ENCODE data around the gene FAM193A. TPM values are rescaled to one million over a fixed set of nuclear protein-coding genes. Genes with fewer than 3 reads are reported as not detected.

FAM193A gene
- total RNA-seq, 6 experiments from 2014 or later, result 20.4 to 22.3 (median 20.8) TPM

DNA sequence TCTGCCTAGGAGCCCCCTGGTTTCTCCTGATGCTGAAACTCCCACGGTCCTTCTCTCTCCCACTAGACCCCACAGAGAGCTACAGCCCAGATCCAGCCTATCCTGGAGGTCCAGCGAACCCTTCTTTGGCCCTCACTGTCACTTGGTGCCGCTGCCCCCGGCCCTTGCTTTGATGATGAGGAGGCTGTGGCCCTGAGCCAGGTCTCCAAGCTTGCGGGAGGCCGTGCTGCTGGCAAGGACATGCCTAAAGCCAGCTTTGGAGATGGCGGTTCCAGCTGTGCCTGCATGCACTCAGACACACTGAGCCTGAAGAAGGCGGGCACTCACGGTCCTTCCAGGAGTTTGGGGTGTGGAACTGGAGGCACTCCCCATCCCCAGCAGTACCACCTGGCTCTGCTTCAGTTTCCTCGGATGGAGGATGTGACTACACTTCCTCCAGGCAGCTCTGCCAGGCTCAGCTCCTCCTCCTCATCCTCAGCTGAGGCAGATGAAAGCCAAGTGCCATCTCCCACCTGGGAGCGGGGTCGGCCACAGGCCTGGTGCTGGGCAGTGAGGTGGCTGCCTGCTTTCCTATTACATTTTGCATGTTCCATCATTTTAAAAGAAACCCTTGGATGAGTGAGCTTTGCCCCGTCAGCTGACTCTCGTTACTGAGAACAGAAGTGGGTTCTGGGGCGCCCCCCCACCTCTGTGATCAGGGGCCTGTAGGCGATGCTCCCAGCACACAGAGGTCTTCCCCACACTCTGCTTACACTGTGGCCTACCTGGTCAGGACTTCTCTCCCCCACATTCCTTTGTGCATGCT is 210.6 kb downstream of the FAM193A start:
- peak overlapping the region; percentile 17; the same call in 1 of the 2 replicates for H3K4me3 Mint-ChIP-seq
- H3K27ac Mint-ChIP-seq, result peak overlapping the region; percentile 86
- no peaks in the 10 kb centered on the region for H3K9me3 Mint-ChIP-seq
- H3K36me3 Mint-ChIP-seq (ENCODE audit: low read depth), result peaks cover 18% of the 10 kb centered on the region
- peaks cover 30% of the 10 kb centered on the region for H3K4me1 Mint-ChIP-seq (ENCODE audit: low read depth)
- no peaks in the 10 kb centered on the region; the same call in 1 of the 2 replicates for H3K27me3 Mint-ChIP-seq (ENCODE audit: insufficient read depth)
- DNase-seq, result no peak
- TF ChIP-seq, protein P1, sequence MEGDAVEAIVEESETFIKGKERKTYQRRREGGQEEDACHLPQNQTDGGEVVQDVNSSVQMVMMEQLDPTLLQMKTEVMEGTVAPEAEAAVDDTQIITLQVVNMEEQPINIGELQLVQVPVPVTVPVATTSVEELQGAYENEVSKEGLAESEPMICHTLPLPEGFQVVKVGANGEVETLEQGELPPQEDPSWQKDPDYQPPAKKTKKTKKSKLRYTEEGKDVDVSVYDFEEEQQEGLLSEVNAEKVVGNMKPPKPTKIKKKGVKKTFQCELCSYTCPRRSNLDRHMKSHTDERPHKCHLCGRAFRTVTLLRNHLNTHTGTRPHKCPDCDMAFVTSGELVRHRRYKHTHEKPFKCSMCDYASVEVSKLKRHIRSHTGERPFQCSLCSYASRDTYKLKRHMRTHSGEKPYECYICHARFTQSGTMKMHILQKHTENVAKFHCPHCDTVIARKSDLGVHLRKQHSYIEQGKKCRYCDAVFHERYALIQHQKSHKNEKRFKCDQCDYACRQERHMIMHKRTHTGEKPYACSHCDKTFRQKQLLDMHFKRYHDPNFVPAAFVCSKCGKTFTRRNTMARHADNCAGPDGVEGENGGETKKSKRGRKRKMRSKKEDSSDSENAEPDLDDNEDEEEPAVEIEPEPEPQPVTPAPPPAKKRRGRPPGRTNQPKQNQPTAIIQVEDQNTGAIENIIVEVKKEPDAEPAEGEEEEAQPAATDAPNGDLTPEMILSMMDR (IDR thresholded peaks at IDR 0.05), result no peak

GRCh38 chr4:2750719-2751605 is 214.5 kb downstream of the FAM193A start:
- TF ChIP-seq, protein P1 (IDR thresholded peaks at IDR 0.05), result no peak
- no peak overlapping the region for H3K4me3 Mint-ChIP-seq
- H3K27ac Mint-ChIP-seq, result no peak overlapping the region; the same call in 1 of the 2 replicates
- H3K4me1 Mint-ChIP-seq (ENCODE audit: low read depth), result peaks cover 35% of the 10 kb centered on the region
- no peaks in the 10 kb centered on the region for H3K9me3 Mint-ChIP-seq
- H3K27me3 Mint-ChIP-seq (ENCODE audit: insufficient read depth), result no peaks in the 10 kb centered on the region; the same call in 1 of the 2 replicates
- DNase-seq, result no peak
- H3K36me3 Mint-ChIP-seq (ENCODE audit: low read depth), result peaks cover 7% of the 10 kb centered on the region

GRCh38 chr4:2753436-2753835 is 217.0 kb downstream of the FAM193A start:
- TF ChIP-seq, protein P1 (IDR thresholded peaks at IDR 0.05), result no peak
- Mint-ChIP-seq H3K4me1 (ENCODE audit: low read depth) (peaks cover 16% of the 10 kb centered on the region), H3K9me3 (no peaks in the 10 kb centered on the region), H3K36me3 (ENCODE audit: low read depth) (no peaks in the 10 kb centered on the region), H3K27me3 (ENCODE audit: insufficient read depth) (no peaks in the 10 kb centered on the region), H3K27ac (no peak overlapping the region), H3K4me3 (no peak overlapping the region)
- DNase-seq, result no peak

DNA sequence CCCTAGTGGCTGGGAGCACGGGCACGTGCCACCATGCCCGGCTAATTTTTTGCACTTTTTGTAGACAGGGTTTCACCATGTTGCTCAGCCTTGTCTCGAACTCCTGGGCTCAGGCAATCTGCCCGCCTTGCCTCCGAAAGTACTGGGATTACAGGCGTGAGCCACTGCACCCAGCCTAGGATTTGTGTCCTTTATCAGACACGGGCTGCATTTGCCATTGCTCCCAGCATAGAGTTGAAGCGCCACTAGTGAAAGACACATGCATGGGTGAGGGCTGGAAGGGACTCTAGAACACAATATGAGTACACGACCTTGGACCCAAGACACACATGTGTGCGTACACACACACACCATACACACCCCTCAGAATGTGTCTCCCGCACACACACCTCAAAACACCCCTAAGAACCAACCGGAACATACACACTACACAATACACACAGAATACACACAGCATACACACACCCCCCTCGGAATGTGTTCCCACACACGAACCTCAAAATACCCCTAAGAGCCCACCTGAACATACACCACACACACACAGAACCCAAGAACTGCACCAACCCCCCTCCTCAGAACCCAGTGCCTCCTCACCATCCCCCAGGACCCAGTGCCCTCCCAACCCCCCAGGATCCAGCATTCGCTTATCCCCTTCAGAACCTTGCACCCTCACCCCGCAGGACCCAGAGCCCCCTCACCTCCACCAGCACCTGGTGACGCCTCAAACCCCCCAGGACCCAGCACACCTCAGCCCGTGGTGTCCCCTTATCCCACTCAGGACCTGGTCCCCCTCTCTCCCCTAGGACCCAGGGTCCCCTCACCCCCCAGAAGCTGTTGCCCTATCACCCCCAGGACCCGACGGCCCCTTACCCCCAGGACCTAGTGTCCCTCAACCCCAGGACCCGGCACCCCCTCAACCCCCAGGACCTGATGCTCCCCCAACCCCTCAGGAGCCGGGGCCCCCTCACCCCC is 218.7 kb downstream of the FAM193A start:
- Mint-ChIP-seq H3K27ac (peak overlapping the region; percentile 6; the same call in 1 of the 2 replicates), H3K4me3 (peak overlapping the region; percentile 81), H3K4me1 (ENCODE audit: low read depth) (peaks cover 16% of the 10 kb centered on the region), H3K36me3 (ENCODE audit: low read depth) (no peaks in the 10 kb centered on the region), H3K27me3 (ENCODE audit: insufficient read depth) (no peaks in the 10 kb centered on the region; the same call in 1 of the 2 replicates), H3K9me3 (no peaks in the 10 kb centered on the region)
- DNase-seq, result no peak
- TF ChIP-seq, protein P1 (IDR thresholded peaks at IDR 0.05), result no peak
